HG02763 (cell line): ENCODE results near the gene BCL2L11.

ENCODE experiments used
- ATAC-seq: cut with Tn5 transposase; IDR thresholded peaks from one replicate; pipeline ENCODE4 v1.9.1; 2021; ENCODE audit warnings: mild to moderate bottlenecking, moderate library complexity; ENCODE audit not compliant: unreplicated experiment

Gene BCL2L11

DNA sequence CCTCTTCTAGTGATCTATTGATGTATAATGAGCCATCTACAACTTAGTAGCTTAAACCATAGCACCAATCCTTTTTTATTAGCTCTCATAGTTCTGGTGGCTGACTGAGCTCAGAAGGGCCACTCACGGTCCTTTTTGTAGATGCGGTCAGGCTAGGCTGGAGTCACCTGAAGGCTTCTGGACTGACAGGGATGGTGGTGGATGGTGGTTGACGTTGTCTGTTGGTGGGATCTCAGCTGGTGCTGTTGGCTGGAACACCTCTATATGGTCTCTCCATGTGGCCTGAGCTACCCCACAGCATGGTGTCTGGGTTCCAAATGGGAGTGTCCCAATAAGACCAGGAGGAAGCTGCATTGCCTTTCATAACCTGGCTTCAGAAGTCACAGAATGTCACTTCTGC is 68.0 kb downstream of the BCL2L11 start:
- ATAC-seq, result no peak

DNA sequence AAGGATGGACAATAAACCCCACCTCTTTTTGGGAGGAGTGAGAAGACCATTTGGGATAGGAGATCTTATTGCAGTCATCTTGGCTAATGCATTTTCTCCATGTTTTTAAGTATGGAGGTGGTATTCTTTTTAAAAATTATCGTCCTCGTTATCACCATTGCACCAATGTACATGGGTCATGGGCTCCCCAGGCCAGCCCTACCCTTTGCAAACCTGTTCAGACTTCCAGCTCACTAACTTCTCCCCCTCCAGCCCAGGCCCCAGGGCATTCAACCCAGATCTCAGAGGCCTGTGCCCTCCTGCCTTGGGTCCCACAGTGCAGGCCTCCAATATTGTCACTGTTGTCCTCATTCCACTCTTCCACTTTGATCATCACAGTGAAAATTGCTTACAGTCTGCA is 68.4 kb downstream of the BCL2L11 start:
- ATAC-seq, result no peak

DNA sequence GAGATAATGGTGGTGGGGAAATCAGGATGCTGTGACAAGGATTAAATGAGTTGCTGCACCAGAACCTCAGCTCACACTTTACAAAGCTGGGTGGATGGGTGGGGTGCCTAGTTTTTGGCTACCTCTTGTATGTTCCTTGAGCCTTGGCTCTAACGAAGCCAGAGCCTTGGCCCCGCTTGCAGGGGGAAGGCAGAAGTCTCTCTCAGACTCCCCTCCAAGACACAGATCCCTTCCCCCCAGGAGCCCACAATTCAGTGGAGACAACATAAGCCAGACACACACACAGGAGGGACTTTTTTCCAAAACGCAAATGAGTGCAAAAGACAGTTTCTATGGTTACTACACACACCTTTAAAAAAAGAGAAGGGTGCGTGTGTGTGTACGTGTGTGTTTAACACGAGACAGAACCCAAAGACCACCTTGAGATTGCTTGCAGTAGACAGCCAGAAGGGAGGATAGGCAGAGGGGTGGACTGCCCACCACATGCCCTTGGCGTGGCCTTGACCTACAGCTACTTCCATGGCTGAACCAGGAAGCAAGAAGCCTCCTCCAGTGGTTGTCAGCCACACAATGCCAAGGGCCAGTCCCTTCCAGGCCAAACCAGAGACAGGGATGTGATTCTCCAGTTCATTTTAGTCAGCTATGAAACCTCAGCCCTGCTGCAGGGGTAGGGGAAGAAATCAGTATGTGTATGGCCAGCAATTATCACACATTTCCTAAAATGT is 70.3 kb downstream of the BCL2L11 start:
- ATAC-seq, result no peak

DNA sequence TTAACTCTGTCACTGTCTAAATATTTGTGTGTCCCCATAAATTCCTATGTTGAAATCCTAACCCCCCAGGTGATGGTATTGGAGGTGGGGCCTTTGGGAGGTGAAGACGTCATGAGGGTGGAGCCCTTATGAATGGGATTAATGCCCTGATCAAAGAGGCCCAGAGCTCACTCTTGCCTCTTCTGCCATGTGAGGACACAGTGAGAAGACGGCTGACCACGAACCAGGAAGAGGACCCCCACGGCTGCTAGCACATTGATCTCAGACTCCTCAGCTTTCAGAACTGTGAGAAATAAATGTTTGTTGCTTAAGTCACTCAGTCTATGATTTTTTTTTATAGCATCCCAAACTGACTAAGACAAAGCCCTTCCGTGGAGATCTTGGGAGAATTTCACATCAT is 71.2 kb downstream of the BCL2L11 start:
- no peak for ATAC-seq

DNA sequence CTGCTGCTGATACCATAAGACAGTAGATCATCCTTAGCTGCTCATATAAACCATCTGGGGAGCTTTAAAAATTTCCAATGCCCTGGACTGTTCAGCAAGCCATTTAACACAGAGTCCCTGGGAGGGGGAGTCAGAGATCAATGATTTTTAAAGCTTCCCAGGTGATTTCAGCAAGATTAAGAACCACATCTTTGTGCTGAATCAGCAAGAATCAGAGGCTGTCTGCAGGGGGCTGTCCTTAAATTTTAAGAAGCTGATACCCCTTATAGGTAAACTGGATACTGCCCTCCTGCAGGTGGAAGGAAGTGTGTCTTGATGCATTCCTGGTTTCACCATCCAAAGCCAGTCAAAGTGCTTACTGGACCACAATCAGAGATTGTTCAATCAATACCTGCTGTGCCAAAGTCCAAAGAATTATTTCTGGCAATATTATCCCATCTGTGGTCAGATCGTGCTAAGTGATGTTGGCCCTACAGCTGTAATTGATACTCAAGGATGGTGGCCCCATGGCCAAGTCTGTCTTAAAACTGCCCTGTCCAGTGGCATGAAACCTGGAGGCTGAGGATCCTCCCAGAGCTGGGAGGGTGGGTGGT is 72.2 kb downstream of the BCL2L11 start:
- no peak for ATAC-seq

DNA sequence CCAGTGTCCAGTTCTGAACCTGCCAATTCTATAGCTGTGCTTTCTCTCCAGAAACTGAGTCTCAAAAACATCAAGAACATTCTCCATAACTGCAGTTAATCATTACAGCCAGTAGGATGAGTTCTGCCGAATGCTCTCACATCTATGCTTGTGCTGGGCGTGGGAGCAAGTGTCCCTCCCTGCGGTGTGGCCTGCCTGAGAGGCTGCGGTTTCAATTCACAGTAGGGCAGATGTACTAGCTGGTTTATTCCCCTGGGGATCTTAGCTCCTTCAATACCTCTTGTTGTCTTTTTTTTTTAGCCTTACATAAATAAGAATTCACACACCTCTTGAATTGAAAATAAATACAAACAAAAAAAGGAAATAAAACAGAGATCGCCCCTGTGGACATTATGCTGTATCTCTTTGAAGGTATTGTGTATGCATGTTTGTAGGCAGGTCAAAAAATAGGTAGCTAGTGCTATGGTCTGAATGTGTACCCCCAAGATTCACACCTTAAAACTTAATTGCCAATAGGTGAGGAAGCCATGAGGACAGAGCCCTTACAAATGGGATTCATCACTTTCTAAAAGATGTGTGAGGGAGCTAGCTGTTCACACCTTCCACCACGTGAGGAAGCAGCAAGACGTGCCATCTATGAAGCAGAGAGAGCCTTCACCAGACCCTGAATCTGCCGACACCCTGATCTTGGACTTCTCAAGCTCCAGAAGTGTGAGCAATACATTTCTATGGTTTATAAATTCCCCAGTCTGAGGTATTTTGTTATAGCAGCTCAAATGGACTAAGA is 74.3 kb downstream of the BCL2L11 start:
- ATAC-seq, result peak; percentile 72

DNA sequence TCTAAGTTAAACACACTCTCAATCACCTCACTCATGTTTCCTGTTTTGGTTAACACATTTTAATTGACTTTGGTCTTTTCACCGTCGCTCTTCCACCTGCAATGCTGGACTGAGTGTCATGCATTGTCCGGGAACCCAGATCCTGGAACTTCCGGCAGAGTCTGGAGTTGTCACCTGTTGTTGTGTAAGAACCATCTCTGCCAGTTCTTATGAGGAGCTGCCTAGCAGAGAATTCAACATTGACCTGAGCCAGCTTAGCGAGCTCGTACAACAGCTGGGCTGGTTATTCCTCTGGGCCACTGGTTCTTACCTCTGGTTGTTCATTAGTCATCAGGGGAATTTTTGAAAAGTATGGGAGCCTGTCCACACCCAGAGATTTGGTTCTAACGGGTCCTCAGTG is 75.7 kb downstream of the BCL2L11 start:
- no peak for ATAC-seq

DNA sequence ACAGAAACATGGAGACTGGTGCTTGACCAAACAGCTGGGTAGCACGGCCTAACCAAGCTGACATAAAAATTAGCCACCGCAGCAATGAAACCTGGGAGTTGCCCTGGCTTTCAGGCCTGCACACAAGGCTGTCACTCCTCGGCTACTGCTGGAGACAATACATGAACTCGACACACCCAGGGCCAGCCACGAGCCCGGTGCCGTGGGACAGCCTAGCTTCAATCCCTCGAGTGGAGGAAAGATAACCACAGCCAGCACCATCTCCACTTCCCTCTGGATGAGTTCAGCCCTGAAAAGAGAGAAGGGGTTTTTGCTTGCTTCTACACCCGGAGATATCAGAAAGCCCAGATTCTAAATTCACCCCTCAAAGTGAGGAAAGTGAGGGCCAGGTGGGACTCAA is 78.0 kb downstream of the BCL2L11 start:
- no peak for ATAC-seq

DNA sequence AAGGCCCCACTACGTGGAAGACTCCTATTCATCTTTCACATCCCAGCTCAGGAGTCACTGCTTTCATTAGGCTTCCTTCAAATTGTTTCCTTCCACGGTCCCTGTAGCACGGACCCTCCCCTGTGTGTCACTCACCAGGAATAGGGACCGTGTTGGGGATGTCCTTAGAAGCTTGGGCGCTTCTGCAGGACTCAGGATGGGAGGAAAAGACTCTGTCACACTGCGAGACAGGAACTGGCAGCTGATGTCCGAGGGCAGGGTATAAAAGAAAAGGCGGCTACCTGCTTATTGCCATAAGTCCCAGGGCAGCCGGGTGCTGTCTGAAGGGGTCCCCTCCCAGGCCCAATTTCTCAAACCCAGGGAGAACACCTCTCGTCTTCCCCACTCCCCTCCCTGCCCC is 79.1 kb downstream of the BCL2L11 start:
- ATAC-seq, result no peak

DNA sequence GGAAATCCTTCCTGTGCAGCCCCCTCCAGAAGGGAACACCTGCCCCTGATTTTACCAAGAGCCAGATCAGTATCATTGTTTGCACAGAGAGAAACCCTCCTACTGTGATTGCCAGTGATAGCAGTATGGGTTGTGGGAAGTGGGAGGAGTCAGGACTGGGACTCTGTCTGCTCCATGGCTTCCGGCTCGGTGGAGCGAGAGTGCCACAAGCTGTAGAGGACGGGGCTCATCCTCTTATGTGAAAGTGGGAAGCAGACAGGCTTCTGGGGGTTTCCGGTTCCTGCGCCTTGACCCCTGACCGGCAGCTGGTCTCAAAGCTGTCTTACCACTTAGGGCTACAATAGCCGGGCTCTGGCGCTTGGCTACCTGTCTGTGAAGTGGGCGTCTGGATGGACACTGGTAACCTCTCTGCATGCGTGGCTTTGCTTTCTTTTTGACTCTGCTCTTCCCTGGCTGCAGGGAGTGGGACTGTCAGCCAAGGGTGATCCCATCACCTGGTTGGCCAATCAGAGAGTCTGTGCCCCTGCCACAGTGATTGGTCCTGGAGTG is 79.7 kb downstream of the BCL2L11 start:
- no peak for ATAC-seq

DNA sequence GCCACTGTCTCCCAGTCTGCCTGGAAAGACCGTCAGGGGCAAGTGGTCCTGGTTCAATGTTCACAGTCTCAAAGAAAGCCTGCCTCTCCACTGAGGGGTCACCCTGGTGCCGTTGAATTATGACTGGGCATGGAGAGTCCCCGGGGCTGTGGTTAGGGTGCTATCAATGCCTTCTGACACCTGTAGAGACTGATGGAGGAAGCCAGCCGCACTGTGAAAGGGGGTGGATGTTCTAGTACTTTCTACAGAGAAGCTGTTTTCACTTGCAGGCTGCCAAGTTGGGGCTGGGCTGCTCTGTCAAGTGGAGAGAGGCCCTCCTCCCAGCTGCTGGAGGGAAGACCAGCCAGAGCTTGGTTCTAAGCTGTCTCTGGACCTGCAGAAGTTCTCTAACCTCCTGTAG is 80.5 kb downstream of the BCL2L11 start:
- ATAC-seq, result peak; percentile 71

DNA sequence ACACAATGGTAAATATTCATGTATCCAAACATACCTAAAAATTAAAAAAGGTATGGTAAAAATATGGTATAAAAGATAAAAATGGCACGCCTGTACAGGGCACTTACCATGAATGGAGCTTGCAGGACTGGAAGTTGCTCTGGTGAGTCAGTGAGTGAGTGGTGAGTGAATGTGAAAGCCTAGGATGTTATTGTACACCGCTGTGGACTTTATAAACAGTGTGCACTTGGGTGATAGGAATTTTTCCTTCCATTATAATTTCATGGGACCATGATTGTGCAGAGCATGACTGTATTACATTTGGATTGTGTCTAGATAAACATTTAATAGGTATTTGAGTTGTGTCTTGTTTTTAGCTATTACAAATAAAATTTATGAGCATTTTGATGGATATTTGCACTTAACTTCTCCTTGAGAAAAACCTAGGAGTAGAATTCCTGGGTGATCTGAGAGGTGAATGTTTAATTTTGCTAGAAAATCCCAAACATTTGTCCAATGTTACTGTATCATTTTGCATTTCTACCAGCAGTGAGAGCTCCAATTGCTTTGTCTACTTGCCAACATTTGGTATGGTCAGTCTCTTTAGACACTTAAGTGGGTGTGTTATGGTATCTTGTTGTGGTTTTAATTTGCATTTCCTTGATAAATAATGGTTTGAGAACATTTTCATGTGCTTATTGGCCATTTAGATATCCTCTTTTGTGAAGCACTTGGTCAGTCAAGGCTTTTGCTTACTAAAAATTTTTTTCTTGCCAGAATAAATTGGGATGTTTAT is 81.7 kb downstream of the BCL2L11 start:
- no peak for ATAC-seq

DNA sequence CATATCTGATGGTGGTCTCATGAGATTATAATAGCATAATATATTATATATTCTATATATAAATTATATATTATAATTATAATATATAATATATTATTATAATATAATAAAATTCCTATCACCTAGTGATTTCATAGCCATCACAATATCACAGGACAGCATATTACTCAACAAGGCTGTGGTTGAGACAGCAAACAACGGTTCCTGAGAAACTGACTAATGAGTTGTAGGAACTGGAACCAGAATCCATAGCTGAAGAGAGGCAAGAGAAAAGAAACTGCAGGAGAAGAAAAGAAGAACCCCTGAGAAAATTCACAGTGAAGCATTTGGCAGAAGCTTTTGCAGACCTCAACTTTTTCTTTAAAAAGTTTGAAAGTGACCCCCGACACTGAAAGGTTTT is 84.0 kb downstream of the BCL2L11 start:
- no peak for ATAC-seq

DNA sequence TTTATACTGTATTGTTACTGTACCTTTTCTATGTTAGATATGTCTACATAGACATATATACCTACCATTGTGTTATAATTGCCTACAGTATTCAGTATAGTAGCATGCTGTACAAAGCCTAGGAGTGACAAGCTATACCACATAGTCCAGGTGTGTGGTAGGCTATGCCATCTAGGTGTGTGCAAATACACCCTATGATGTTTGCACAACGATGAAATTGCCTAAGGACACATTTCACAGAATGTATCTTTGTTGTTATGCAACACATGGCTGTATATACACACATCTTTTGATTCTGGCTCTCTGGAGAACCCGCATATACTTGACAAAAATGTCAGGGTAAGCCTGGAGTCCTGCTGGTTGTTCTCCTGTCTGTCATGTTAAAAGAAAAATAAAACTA is 85.1 kb downstream of the BCL2L11 start:
- ATAC-seq, result no peak

DNA sequence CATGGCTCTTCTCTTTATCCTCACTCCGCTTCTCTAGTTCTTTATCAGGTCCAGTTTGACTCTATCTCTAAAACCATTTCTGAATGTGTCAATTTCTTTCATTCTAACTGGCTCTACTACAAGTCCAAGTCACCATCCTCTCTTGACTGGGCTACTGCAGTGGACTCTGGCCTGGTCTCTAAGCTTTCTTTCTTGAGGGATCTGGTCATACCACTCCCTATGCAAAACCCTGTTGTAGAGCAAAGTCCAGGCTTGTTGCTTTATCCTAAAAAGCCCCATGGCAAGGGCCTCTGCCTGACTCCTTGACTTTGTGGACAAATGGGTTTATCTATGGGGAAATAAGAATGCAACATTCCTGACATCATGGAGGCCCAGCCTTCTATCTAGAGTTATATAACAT is 87.1 kb downstream of the BCL2L11 start:
- ATAC-seq, result no peak

DNA sequence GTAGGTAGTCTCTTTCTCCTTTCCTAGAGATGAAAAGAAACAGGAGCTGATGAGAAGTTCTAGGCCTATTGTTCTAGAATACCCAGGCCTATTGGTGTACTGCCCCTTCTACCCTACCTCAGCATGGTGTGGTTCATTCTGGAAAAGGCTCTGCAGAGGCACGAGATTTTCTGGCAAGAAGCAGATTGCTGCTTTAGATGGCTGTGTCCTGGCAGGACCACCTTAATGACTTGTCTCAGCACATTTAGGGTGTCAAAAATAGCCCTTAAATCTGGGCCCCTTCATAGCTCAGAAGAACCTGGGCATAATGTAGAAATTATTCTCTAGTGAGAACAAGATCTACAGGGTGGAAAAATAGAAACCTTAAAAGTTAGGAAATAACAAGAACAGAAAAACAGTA is 87.9 kb downstream of the BCL2L11 start:
- no peak for ATAC-seq

DNA sequence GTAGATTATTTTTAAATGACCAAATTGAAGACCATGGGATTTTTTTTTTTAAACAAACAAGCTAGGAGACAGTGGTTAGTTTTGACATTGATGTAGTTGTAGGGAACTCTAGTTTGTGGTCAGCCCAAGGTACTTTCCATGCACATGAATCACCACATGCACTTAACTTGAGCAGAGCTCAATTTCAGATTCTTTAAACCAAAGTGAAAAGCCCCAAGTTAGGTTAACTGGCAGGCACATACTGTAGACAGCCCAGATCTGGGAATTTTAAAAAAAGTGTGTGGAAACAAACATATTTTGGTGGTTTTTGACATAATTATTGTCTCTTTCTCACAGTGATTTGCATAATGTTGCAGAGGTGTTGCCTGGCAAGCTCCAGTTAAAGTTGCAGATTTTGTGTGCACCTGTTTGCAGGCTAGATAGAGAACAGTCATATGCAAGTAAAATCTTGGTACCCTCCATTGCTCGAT is 88.4 kb downstream of the BCL2L11 start:
- peak; percentile 90 for ATAC-seq

DNA sequence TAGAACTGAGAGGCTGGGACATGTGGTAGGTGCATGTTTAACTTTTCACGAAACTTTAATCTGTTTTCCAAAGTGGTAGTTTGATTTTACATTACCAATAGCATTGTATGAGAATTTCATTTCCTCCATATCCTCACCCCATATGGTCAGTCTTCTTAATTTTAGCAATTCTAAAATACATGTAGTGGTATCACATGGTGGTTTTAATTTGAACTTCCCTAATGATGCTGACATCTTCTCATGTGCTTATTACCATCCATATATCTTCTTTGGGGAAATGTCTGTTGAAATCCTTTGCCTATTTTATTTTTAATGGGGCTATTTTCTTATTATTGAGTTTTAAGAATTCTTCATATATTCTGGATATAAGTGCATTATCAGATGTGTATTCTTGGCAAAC is 89.3 kb downstream of the BCL2L11 start:
- ATAC-seq, result no peak

DNA sequence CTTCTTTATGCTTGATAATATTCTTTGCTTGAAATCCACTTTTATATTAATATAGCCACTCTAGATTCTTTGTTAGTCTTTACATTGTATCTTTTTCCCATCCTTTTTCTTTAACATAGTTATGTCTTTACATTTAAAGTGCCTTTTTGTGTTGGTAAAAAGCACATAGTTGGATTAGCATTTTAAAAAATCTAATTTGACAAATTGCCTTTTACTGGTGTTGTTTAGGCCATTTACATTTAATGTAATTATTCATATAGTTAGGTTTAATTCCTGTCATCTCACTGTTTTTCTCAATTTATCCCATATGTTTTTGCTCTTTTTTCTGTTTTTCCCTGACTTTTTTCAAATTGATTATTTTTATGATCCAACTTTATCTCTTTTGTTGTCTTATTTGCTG is 93.2 kb downstream of the BCL2L11 start:
- no peak for ATAC-seq

DNA sequence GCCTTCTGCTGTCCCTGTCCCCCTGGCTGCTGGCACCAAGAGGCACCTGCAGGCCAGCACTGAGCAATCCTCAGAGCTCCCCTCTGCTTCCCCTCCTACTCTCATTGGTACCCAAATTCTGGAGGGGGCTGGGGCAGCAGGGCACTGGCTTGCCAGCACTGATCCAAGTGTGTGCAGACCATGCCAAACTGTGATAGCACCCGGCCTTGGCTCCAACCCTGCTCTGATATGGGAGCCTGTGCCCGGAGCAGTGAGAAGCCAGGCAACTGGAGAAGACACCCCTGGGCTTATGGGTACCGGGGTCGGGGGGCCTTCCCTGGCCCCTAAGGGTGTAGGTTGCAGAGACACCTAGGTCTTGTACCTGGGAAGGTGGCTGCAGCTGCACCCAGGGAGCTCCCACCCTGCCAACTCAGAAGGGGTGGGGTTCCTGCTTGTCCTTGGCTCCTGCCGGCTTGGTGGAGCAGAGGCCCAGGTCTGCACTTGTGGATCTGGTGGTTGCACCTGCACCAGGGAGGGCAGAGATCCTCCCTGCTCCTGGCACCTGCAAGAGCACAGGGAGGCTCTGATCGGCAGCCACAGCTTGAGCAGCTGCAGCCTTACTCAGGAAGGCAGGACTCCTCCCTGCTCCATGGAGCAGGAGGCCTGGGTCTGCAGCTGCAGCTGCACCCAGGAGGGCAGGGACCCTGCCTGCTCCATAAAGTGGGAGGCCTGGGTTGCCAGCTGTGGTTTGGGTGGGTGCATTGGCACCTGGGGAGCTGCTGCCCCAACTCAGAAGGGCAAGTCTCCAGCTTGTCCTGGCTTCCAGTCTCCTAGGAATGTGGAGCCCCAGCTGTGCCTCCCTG is 96.3 kb downstream of the BCL2L11 start:
- ATAC-seq, result no peak
